ENCODE results near the gene TPX2. TPM values are rescaled to one million over a fixed set of nuclear protein-coding genes. Genes with fewer than 3 reads are reported as not detected.

TPX2 gene
- total and polyA plus RNA-seq, 2 donors (not counting 3 experiments of a cell fraction or from before 2014, with no cell fraction given) = 24.8 to 114 TPM

GRCh38 chr20:31844737-31845299 lies 105.7 kb downstream of the TPX2 start:
- Histone ChIP-seq H4K20me1 (replicated peaks; ENCODE audit: control insufficient read depth, extremely low read depth, insufficient read depth, low read length) (no peaks in the 10 kb centered on the region), H3K36me3 (ENCODE audit: control insufficient read depth in 2 of 2, extremely low read depth in 1 of 2, insufficient read depth in 2 of 2, low read length in 2 of 2) (no peaks in the 10 kb centered on the region), H3K4me3 (replicated peaks in 1 of 3; ENCODE audit: insufficient read depth in 1 of 3, low read depth in 1 of 3, low read length in 3 of 3) (no peak overlapping the region), H3K4me1 (ENCODE audit: control insufficient read depth, extremely low read depth, insufficient read depth, low read length) (peaks cover 22% of the 10 kb centered on the region), H3K4me2 (ENCODE audit: insufficient read depth, low read length) (no peak overlapping the region), H3K27me3 (ENCODE audit: control insufficient read depth in 2 of 2, insufficient read depth in 2 of 2, low read length in 2 of 2) (peaks cover 5 to 6% of the 10 kb centered on the region in 2 experiments), H3K79me2 (ENCODE audit: control insufficient read depth, insufficient read depth, low read length) (no peaks in the 10 kb centered on the region), H3K9ac (replicated peaks; ENCODE audit: extremely low read depth, insufficient read depth, low read length) (no peak overlapping the region), H3K9me3 (replicated peaks; ENCODE audit: control insufficient read depth, insufficient read depth, low read length) (no peaks in the 10 kb centered on the region), H2AFZ (ENCODE audit: low read depth, low read length) (no peak overlapping the region), H3K27ac (ENCODE audit: insufficient read depth, low read depth, low read length) (no peak overlapping the region), H3K9me1 (replicated peaks; ENCODE audit: control insufficient read depth, extremely low read depth, insufficient read depth, low read length) (no peaks in the 10 kb centered on the region)
- TF ChIP-seq MAX (IDR thresholded peaks at IDR 0.05; ENCODE audit: insufficient read depth, insufficient read length) (no peak), EZH2 (IDR thresholded peaks at IDR 0.05; ENCODE audit: borderline replicate concordance, low read depth, low read length, severe bottlenecking) (no peak), POLR2AphosphoS5 (IDR thresholded peaks at IDR 0.05; ENCODE audit: insufficient read depth, low read depth, low read length) (no peak), FOS (IDR thresholded peaks at IDR 0.05; ENCODE audit: borderline replicate concordance, insufficient read depth, low read length) (no peak), MYC (IDR thresholded peaks at IDR 0.05; ENCODE audit: low read depth, low read length) (no peak), GATA2 (IDR thresholded peaks at IDR 0.05; ENCODE audit: insufficient read depth, insufficient read length, low read depth, low read length) (no peak), CTCF (IDR thresholded peaks at IDR 0.05; ENCODE audit: extremely low read depth in 1 of 2, insufficient read depth in 1 of 2, low read depth in 1 of 2, low read length in 2 of 2) (no peak), POLR2A (IDR thresholded peaks at IDR 0.05; ENCODE audit: low read depth, low read length) (no peak), JUN (IDR thresholded peaks at IDR 0.05; ENCODE audit: borderline replicate concordance, insufficient read depth, insufficient read length, low read depth) (no peak)
- DNase-seq (ENCODE audit: low read depth, low spot score) (no peak), FAIRE-seq (no peak)
- ChIA-PET CTCF (interaction anchor here (0.8 to 18.2 kb wide), 7 partner anchors 11 to 246 kb away, joined by 3 to 619 read pairs (median 4); partner anchors contain the start of genes MYLK2 and PDRG1), POLR2A (no interaction called here)
- intact Hi-C loops (cut with micrococcal nuclease) (no loop called here), dilution Hi-C loops (cut with MboI; ENCODE audit: extremely low pct_ligation_motif_present, low sequenced_read_pairs) (no loop called here)
- BruUV-seq (replicated peaks) = no TSS peak

All from endothelial cell of umbilical vein (primary cell).